Retinal pigment epithelial cell (primary cell): Measurements from ENCODE around the gene MUC15.
"Not testable (repeated sequence)": the region's sequence is repeated elsewhere in the genome, so short reads cannot be mapped to it uniquely, and the experiment has no call there.

Experiments used
- DNase-seq: peaks from one replicate; pipeline ENCODE4 v3.0.0-alpha.2; 2010; ENCODE audit warnings: low read depth
- H3K4me3 ChIP-seq: 2 replicates; pipeline ENCODE4 v1.5.1; 2011; ENCODE audit warnings: mild to moderate bottlenecking, low read length, control low read depth, moderate library complexity
- TF ChIP-seq, protein P1 (sequence below): conservative IDR thresholded peaks from 2 replicates; pipeline ENCODE4 v1.5.1; 2011; ENCODE audit warnings: low read depth, low read length, control low read depth, inconsistent platforms

MUC15 gene

DNA sequence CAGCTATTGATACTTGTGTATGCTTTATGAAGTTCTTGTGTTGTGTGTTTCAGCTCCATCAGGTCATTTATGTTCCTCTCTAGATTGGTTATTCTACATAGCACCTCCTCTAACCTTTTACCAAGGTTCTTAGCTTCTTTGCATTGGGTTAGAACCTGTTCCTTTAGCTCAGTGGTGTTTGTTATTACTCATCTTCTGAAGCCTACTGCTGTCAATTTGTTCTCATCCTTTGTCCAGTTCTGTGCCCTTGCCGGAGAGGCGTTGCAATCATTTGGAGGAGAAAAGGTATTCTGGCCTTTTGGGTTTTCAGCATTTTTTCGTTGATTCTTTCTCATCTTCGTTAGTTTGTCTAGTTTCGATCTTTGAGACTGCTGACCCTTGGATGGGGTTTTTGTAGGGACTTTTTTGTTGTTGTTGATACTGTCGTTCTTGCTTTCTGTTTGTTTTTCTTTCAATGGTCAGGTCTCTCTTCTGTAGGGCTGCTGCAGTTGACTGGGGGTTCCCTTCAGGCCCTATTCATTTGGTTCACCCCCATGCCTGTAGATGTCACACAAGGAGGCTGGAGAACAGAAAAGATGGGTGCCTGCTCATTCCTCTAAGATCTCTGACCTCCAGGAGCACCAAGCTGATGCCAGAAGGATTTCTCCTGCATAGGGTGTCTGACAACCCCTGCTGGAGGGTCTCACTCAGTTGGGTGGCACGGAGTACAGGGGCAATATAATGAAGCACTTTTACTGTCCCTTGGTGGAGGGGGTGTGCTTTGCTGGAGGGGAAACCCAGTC, 35.9 kb upstream of the MUC15 start:
- no peak for DNase-seq
- no peak overlapping the region for H3K4me3 ChIP-seq
- TF ChIP-seq, protein P1, sequence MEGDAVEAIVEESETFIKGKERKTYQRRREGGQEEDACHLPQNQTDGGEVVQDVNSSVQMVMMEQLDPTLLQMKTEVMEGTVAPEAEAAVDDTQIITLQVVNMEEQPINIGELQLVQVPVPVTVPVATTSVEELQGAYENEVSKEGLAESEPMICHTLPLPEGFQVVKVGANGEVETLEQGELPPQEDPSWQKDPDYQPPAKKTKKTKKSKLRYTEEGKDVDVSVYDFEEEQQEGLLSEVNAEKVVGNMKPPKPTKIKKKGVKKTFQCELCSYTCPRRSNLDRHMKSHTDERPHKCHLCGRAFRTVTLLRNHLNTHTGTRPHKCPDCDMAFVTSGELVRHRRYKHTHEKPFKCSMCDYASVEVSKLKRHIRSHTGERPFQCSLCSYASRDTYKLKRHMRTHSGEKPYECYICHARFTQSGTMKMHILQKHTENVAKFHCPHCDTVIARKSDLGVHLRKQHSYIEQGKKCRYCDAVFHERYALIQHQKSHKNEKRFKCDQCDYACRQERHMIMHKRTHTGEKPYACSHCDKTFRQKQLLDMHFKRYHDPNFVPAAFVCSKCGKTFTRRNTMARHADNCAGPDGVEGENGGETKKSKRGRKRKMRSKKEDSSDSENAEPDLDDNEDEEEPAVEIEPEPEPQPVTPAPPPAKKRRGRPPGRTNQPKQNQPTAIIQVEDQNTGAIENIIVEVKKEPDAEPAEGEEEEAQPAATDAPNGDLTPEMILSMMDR: no peak

DNA sequence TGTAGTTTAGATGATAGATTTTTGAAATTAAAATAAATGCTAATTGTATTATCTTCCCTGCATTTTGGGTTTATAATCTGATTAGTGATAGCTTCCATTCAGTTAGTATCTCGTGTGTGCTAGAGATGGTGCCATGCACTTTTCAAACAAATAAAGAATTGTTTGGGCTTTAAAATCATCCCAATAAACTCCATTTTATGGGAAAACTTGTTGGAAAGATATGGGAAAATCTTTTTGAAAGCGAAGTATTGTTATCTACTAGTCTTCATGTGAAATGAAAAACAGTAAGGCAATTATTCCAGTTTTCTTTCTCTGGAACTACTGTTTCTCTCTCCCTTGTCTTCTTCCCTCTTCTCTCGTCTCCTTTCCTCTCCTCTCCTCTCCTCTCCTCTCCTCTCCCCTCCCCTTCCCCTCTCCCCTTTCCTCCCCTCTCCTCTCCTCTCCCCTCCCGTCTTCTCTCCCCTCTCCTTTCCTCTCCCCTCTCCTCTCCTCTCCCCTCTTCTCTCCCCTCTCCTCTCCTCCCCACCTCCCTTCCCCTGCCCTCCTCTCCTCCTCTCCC, 27.9 kb upstream of the MUC15 start:
- TF ChIP-seq, protein P1: no peak
- no peak overlapping the region for H3K4me3 ChIP-seq
- no peak for DNase-seq

DNA sequence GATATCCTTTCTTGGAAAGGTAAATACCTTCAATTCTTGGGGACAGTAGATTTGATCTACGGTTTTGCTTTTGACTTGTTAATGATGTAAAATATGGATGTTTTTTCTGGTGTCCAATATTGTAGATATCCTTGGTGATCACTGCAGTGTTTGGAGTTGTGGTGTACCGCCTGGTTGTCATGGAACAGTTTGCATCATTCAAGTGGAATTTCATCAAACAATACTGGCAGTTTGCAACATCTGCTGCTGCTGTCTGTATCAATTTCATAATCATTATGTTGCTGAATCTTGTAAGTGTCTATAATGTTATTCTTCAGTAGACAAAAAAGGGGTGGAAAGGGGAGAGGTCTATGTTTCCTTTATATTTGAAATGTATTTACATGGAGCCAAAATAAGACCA, 27.4 kb upstream of the MUC15 start:
- TF ChIP-seq, protein P1: no peak
- H3K4me3 ChIP-seq: no peak overlapping the region
- no peak for DNase-seq

DNA sequence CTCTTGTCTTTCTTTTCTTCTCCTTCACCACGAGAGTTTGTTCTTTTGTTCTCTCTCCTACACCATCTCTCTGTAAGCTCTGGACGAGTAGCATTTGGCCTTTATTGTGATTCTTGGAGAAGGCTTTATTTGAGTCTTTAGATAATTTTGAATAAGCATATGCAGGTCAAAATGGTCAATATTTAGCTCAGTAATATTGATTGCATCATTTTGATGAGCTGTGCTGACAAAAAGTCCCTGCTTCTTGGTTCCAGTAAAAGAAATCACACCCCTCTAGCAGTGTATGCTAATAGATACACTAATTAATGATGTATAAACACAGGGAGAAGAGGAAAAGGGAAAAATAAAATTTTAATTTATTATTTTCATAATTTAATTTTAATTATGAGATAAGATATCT, 25.8 kb upstream of the MUC15 start:
- no peak for DNase-seq
- no peak overlapping the region for H3K4me3 ChIP-seq
- TF ChIP-seq, protein P1: no peak

DNA sequence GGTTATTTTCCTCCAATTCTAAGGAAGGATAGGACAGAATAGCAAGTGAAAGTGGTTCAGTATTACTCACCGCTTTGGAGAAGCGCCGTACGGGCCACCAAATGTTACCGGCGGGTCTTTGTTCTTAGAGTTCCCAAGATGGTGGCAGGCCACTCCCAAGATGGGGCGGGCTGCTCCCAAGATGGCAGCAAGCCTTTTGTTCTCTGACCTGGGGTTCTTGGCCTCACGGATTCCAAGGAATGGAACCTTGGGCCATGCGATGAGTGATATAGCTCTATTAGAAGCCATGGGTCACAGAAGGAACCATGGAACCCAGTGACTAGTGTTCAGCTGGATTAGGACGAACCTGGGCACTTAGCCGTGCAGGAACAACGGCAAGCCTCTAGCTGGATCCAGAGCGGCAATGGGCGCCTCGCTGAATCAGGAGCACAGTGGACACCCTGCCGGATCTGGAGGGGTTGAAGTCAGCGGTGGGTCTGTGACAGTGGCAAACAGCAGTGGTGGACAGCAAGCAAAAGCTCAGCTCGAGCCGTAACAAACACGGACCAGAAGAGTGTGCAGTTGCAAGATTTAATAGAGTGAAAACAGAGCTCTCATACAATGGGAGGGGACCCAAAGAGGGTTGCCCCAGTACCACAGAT, 25.1 kb upstream of the MUC15 start:
- DNase-seq: not testable (repeated sequence)

DNA sequence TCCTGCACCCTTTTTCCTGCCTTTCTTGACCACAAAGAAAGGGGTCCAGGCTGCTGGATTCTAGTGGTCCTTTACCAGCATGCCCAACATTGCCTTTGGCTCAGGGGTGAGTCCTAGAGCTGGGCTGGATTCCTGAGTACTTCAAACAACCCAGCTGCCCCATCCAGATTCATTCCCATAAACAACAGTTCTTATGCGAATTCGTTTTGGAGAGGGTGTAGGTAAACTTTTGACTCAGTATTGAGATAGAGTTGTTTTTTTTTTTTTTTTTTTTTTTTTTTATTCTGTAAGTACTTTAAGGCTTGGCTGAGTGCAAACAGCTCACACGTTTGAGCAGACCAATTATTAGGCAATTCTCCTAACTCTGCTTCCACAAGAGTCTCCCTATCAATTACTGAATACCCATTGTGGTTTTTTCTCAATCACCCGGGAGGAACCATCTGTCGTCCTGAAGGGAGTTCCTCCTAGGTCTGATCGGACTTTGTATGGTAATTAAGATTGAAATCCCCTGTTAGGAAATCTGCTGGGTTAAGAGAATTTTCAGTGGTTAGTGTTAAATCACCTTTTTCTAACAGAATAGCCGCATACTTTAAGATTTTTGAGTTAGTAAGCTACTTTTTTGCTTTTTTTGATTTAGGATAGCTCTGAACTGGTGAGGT, 23.3 kb upstream of the MUC15 start:
- H3K4me3 ChIP-seq, DNase-seq: not testable (repeated sequence)

More for the DNA sequence above, 25.1 kb upstream of the MUC15 start:
- not testable (repeated sequence) for H3K4me3 ChIP-seq

DNA sequence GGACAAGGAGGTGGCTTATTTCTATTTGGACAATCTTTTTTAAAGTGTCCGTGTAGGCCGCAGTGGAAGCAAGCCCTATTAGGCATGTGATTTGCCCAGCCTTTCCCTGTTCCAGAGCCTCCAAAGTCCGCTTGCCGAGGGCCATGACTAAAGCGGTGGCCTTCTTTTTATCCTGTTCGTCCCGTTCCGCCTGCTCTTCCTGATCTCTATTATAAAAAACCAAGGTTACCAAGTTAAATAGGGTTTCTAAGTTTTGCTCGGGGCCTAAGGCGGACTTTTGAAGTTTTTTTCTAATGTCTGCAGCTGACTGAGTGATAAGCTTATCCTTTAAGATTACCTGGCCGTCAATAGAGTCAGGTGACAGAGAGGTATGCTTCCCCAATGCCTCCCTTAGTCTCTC, 21.6 kb upstream of the MUC15 start:
- DNase-seq: no peak
- no peak overlapping the region for H3K4me3 ChIP-seq
- TF ChIP-seq, protein P1: no peak
